Urinary bladder (tissue), 4 donors: ENCODE data around the gene SFTPB. TPM values are rescaled to one million over a fixed set of nuclear protein-coding genes. Genes with fewer than 3 reads are reported as not detected.

Experiments used
- DNase-seq: peaks from one replicate; pipeline ENCODE4 v3.0.0-alpha.2; 2015; ENCODE audit errors: extremely low spot score
- H3K27ac ChIP-seq: one replicate; pipeline ENCODE4 v1.5.1; 2013; ENCODE audit warnings: low read depth, mild to moderate bottlenecking, moderate library complexity
- H3K36me3 ChIP-seq: one replicate; pipeline ENCODE4 v1.6.1; 2013; ENCODE audit warnings: mild to moderate bottlenecking, moderate library complexity; ENCODE audit not compliant: insufficient read depth
- H3K4me1 ChIP-seq: one replicate; pipeline ENCODE4 v1.6.1; 2013; ENCODE audit warnings: mild to moderate bottlenecking, moderate library complexity; ENCODE audit not compliant: insufficient read depth
- H3K4me3 ChIP-seq: one replicate; pipeline ENCODE4 v1.5.1; 2013; ENCODE audit warnings: low read depth, low read length
- WGBS: extraction: QIAGEN DNeasy Blood & Tissue Kit; methylation state at CpG from one replicate; pipeline ENCODE4 v1.1.7; 2013; 5-methylcytosine and 5-hydroxymethylcytosine counted together
- polyA plus RNA-seq: library from polyadenylated mRNA; stranded (reverse); fragments of 200-250 nt; gene quantifications from one replicate; pipeline ENCODE4 v1.2.3, GENCODE V29; 2013
- total RNA-seq: library from RNA; depleted of rRNA; stranded (reverse); fragments of >200 nt; gene quantifications from one replicate; pipeline ENCODE4 v1.2.3, GENCODE V29; 2014
- donor health status: healthy with polysubstance abuse.
- donor health status: healthy.

SFTPB gene
- total and polyA plus RNA-seq, 2 donors = not detected

- Histone ChIP-seq H3K27ac (no peak overlapping the region), H3K36me3 (no peaks in the 10 kb centered on the region), H3K4me1 (no peaks in the 10 kb centered on the region), H3K4me3 (no peak overlapping the region)
- 87% methylated on average over 12 of the region's 12 CpGs for WGBS
- DNase-seq = no peak
Measured at GRCh38 chr2:85695691-85696668, 28.0 kb upstream of the SFTPB start.

DNA sequence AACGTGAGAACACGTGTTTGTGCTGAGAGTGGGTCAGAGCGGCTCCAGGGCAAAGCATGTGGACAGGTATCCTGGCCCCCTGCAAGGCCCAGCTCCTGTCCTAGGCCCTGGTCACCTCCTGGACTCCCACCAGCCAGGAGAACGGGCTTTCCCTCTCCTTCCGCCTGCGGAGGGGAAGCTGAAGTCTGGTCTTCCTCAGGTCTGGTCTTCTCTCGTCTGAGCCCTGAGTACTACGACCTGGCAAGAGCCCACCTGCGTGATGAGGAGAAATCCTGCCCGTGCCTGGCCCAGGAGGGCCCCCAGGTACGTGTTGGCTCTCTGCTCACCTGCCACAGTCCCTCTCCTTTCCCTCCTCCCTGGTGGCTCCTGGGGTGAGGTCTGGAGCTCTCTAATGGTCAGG is 27.1 kb upstream of the SFTPB start:
- 89% methylated on average over 11 of the region's 11 CpGs for WGBS
- H3K4me1 ChIP-seq = no peaks in the 10 kb centered on the region
- H3K27ac ChIP-seq = no peak overlapping the region
- no peak for DNase-seq
- no peaks in the 10 kb centered on the region for H3K36me3 ChIP-seq
- no peak overlapping the region for H3K4me3 ChIP-seq

- DNase-seq = no peak
- 92% methylated on average over 15 of the region's 15 CpGs for WGBS
- no peaks in the 10 kb centered on the region for H3K36me3 ChIP-seq
- no peak within 1 kb of the TSS for H3K27ac ChIP-seq
- no peak within 1 kb of the TSS for H3K4me3 ChIP-seq
- H3K4me1 ChIP-seq = no peaks in the 10 kb centered on the region
Measured at GRCh38 chr2:85694052-85695025, 26.3 kb upstream of the SFTPB start, which contains the start of gene GNLY. Gene GNLY (plus strand): TSS chr2:85694358. CDS start chr2:85694419, 61 bp downstream.

GRCh38 chr2:85692039-85692645 is 24.1 kb upstream of the SFTPB start:
- Histone ChIP-seq H3K4me3 (no peak overlapping the region), H3K27ac (no peak overlapping the region), H3K36me3 (no peaks in the 10 kb centered on the region), H3K4me1 (no peaks in the 10 kb centered on the region)
- 86% methylated on average over 5 of the region's 5 CpGs for WGBS
- DNase-seq = no peak

DNA sequence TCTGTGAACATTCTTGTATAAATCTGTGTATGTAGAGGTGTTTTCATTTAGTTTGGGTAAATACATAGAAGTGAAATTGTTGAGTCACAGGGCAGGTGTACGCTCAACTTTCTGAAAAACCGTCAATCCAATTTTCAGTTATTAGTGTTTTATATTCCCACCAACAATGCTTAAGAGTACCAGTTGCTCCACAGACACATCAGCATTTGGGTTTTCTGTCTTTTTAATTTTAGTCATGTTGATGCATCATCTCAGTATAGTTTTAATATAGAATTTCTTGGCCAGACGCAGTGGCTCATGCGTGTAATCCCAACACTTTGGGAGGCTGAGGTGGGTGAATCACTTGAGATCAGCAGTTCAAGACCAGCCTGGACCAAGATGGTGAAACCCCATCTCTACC is 22.9 kb upstream of the SFTPB start:
- no peaks in the 10 kb centered on the region for H3K4me1 ChIP-seq
- no peaks in the 10 kb centered on the region for H3K36me3 ChIP-seq
- H3K27ac ChIP-seq = no peak overlapping the region
- WGBS = 91% methylated on average over 4 of the region's 4 CpGs
- no peak overlapping the region for H3K4me3 ChIP-seq
- DNase-seq = no peak

- Histone ChIP-seq H3K4me3 (no peak overlapping the region), H3K36me3 (no peaks in the 10 kb centered on the region), H3K27ac (no peak overlapping the region), H3K4me1 (no peaks in the 10 kb centered on the region)
- DNase-seq = no peak
- WGBS = 72% methylated on average over 4 of the region's 4 CpGs
Measured at GRCh38 chr2:85684806-85685205, 16.8 kb upstream of the SFTPB start.

- 94% methylated on average over 4 of the region's 4 CpGs for WGBS
- Histone ChIP-seq H3K36me3 (no peaks in the 10 kb centered on the region), H3K27ac (no peak overlapping the region), H3K4me1 (no peaks in the 10 kb centered on the region), H3K4me3 (no peak overlapping the region)
- no peak for DNase-seq
Measured at GRCh38 chr2:85684380-85684779, 16.4 kb upstream of the SFTPB start.

GRCh38 chr2:85682378-85682777 is 14.4 kb upstream of the SFTPB start:
- no peak for DNase-seq
- no peaks in the 10 kb centered on the region for H3K4me1 ChIP-seq
- WGBS = 94% methylated on average over 5 of the region's 5 CpGs
- no peak overlapping the region for H3K27ac ChIP-seq
- H3K36me3 ChIP-seq = no peaks in the 10 kb centered on the region
- no peak overlapping the region for H3K4me3 ChIP-seq

DNA sequence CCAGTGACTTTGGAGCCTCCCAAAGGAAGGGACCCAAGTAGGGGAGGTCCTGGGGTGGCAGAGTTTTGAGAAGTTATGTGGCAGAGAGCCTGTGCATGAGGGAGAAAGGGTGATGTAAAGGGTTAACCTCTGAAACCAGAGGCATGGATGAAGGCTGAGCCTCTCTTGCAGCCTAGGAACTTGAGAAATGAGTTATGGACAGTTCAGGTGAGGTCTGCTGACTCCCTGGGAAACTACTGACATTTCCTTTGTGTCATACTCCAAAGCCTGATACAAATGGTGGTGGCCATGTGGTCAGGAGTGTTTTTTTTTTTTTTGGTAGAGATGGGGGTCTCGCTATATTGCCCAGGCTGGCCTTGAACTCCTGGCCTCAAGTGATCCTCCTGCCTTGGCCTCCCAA is 13.8 kb upstream of the SFTPB start:
- no peak for DNase-seq
- Histone ChIP-seq H3K36me3 (no peaks in the 10 kb centered on the region), H3K4me3 (no peak overlapping the region), H3K27ac (no peak overlapping the region), H3K4me1 (no peaks in the 10 kb centered on the region)
- WGBS = 89% methylated on average over 1 of the region's 1 CpG

DNA sequence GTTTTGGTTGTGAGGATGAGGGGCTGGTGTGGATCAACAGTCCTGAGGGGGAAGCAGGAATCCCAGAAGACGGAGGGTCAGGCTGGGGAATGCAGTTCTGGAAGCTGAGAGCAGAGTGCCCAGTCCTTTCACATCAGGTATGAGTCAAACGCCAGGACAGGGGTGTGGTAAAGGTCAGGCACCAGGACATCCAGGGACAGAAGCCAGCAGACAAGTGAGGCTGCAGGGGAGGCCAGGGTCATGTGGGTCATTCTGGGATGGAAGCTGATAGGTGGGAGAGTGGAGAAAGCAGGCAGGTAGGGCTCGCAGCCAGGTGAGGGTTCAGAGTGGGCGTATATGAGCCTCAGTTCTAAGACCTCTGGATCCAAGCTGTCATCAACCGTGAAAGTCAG is 13.4 kb upstream of the SFTPB start:
- Histone ChIP-seq H3K36me3 (no peaks in the 10 kb centered on the region), H3K4me1 (no peaks in the 10 kb centered on the region), H3K27ac (no peak overlapping the region), H3K4me3 (no peak overlapping the region)
- no peak for DNase-seq
- WGBS = 81% methylated on average over 5 of the region's 5 CpGs

- H3K27ac ChIP-seq = no peak overlapping the region
- H3K4me3 ChIP-seq = no peak overlapping the region
- DNase-seq = no peak
Measured at GRCh38 chr2:85680707-85681371, 12.8 kb upstream of the SFTPB start.

GRCh38 chr2:85678794-85679672 is 11.0 kb upstream of the SFTPB start:
- no peaks in the 10 kb centered on the region for H3K4me1 ChIP-seq
- WGBS = 20% methylated on average over 25 of the region's 25 CpGs
- no peak overlapping the region for H3K27ac ChIP-seq
- peak; percentile 40 for DNase-seq
- no peak overlapping the region for H3K4me3 ChIP-seq
- no peaks in the 10 kb centered on the region for H3K36me3 ChIP-seq

More at GRCh38 chr2:85680707-85681371, 12.8 kb upstream of the SFTPB start:
- Histone ChIP-seq H3K4me1 (no peaks in the 10 kb centered on the region), H3K36me3 (no peaks in the 10 kb centered on the region)
- 85% methylated on average over 2 of the region's 2 CpGs for WGBS
